NCI-H2196 (cell line): ENCODE results near the gene HAO2.
"Not testable (repeated sequence)": the region's sequence is repeated elsewhere in the genome, so short reads cannot be mapped to it uniquely, and the experiment has no call there.

Experiments used
- DNase-seq: peaks from one replicate; lab custom pipeline; 2025; ENCODE audit not compliant: unreplicated experiment; lab: John Stamatoyannopoulos, UW

The HAO2 gene

GRCh38 chr1:119377594-119377993 lies 9.0 kb downstream of the HAO2 start:
- not testable (repeated sequence) for DNase-seq

GRCh38 chr1:119379117-119379516 lies 10.5 kb downstream of the HAO2 start:
- no peak for DNase-seq

GRCh38 chr1:119380304-119380703 lies 11.7 kb downstream of the HAO2 start:
- no peak for DNase-seq

- DNase-seq = no peak
Observed at GRCh38 chr1:119380983-119381662, 12.5 kb downstream of the HAO2 start.

- DNase-seq = no peak
Observed at GRCh38 chr1:119384591-119384990, 16.0 kb downstream of the HAO2 start.

GRCh38 chr1:119385650-119386049 lies 17.1 kb downstream of the HAO2 start:
- no peak for DNase-seq

- DNase-seq = no peak
Observed at GRCh38 chr1:119387858-119388257, 19.3 kb downstream of the HAO2 start.

GRCh38 chr1:119388450-119388849 lies 19.9 kb downstream of the HAO2 start:
- no peak for DNase-seq

GRCh38 chr1:119390526-119390925 lies 21.9 kb downstream of the HAO2 start:
- DNase-seq = no peak

- DNase-seq = no peak
Observed at GRCh38 chr1:119391749-119392148, 23.2 kb downstream of the HAO2 start.

- DNase-seq = no peak
Observed at GRCh38 chr1:119394085-119394484, 25.5 kb downstream of the HAO2 start.

- no peak for DNase-seq
Observed at GRCh38 chr1:119396982-119397381, 28.4 kb downstream of the HAO2 start.

GRCh38 chr1:119397986-119398385 lies 29.4 kb downstream of the HAO2 start:
- no peak for DNase-seq

- no peak for DNase-seq
Observed at GRCh38 chr1:119404736-119405135, 36.2 kb downstream of the HAO2 start.

- no peak for DNase-seq
Observed at GRCh38 chr1:119409731-119410130, 41.1 kb downstream of the HAO2 start.

GRCh38 chr1:119410961-119411360 lies 42.4 kb downstream of the HAO2 start:
- DNase-seq = no peak

GRCh38 chr1:119414950-119415349 lies 46.4 kb downstream of the HAO2 start, which contains the start of gene HSD3B2:
Gene HSD3B2 (plus strand): TSS chr1:119415150. CDS start chr1:119415420, 270 bp downstream.
- no peak for DNase-seq

GRCh38 chr1:119416006-119416640 lies 47.5 kb downstream of the HAO2 start:
- no peak for DNase-seq

GRCh38 chr1:119419109-119419508 lies 50.5 kb downstream of the HAO2 start:
- DNase-seq = no peak

- no peak for DNase-seq
Observed at GRCh38 chr1:119420638-119421037, 52.1 kb downstream of the HAO2 start.

- no peak for DNase-seq
Observed at GRCh38 chr1:119422631-119423030, 54.0 kb downstream of the HAO2 start.

- DNase-seq = no peak
Observed at GRCh38 chr1:119428991-119429390, 60.4 kb downstream of the HAO2 start.

- no peak for DNase-seq
Observed at GRCh38 chr1:119429687-119430086, 61.1 kb downstream of the HAO2 start.
